Liver (tissue), 3 donors: ENCODE measurements around the gene ACAD9.

Source experiments
- ATF3 ChIP-seq: IDR thresholded peaks from 2 replicates; pipeline ENCODE4 v1.6.1; 2016; ENCODE audit warnings: antibody characterized with exemption
- FOXA1 ChIP-seq: IDR thresholded peaks from 2 replicates; pipeline ENCODE4 v1.6.1; 2016; ENCODE audit warnings: antibody characterized with exemption
- GABPA ChIP-seq, 2 donors: IDR thresholded peaks in 1 of 2; conservative IDR thresholded peaks in 1 of 2; 2 replicates each; pipeline ENCODE4 v1.6.1; 2016; ENCODE audit warnings: antibody characterized with exemption in 2 of 2, mild to moderate bottlenecking in 1 of 2, moderate library complexity in 1 of 2
- JUND ChIP-seq, 2 donors: IDR thresholded peaks; 2 replicates each; pipeline ENCODE4 v1.6.1; 2016; ENCODE audit warnings: antibody characterized with exemption in 2 of 2
- NR2F2 ChIP-seq: IDR thresholded peaks from 2 replicates; pipeline ENCODE4 v1.6.1; 2016; ENCODE audit warnings: antibody characterized with exemption
- YY1 ChIP-seq: IDR thresholded peaks from 2 replicates; pipeline ENCODE4 v1.6.1; 2016; ENCODE audit warnings: antibody characterized with exemption, mild to moderate bottlenecking
- TF ChIP-seq, protein P1 (sequence below): fragments of 150-350 bp; IDR thresholded peaks from 2 replicates; pipeline ENCODE4 v1.5.1; 2017; ENCODE audit warnings: improper control_type of control experiment, low read depth, low read length; ENCODE audit not compliant: missing input control
- TF ChIP-seq, protein P2 (sequence below): IDR thresholded peaks from 2 replicates; pipeline ENCODE4 v1.6.1; 2016; ENCODE audit warnings: antibody characterized with exemption
- donor health status: healthy.
- donor health status: healthy.

GRCh38 chr3:128855569-128855968, 23.9 kb upstream of the ACAD9 start:
- TF ChIP-seq GABPA (IDR thresholded peaks at IDR 0.05 in 1 of 2, conservative IDR thresholded peaks at IDR 0.05 in 1 of 2) (no peak), FOXA1 (no peak), ATF3 (no peak), NR2F2 (no peak), JUND (IDR thresholded peaks at IDR 0.05) (no peak), YY1 (no peak)
- TF ChIP-seq, protein P1, sequence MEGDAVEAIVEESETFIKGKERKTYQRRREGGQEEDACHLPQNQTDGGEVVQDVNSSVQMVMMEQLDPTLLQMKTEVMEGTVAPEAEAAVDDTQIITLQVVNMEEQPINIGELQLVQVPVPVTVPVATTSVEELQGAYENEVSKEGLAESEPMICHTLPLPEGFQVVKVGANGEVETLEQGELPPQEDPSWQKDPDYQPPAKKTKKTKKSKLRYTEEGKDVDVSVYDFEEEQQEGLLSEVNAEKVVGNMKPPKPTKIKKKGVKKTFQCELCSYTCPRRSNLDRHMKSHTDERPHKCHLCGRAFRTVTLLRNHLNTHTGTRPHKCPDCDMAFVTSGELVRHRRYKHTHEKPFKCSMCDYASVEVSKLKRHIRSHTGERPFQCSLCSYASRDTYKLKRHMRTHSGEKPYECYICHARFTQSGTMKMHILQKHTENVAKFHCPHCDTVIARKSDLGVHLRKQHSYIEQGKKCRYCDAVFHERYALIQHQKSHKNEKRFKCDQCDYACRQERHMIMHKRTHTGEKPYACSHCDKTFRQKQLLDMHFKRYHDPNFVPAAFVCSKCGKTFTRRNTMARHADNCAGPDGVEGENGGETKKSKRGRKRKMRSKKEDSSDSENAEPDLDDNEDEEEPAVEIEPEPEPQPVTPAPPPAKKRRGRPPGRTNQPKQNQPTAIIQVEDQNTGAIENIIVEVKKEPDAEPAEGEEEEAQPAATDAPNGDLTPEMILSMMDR: no peak
- TF ChIP-seq, protein P2, sequence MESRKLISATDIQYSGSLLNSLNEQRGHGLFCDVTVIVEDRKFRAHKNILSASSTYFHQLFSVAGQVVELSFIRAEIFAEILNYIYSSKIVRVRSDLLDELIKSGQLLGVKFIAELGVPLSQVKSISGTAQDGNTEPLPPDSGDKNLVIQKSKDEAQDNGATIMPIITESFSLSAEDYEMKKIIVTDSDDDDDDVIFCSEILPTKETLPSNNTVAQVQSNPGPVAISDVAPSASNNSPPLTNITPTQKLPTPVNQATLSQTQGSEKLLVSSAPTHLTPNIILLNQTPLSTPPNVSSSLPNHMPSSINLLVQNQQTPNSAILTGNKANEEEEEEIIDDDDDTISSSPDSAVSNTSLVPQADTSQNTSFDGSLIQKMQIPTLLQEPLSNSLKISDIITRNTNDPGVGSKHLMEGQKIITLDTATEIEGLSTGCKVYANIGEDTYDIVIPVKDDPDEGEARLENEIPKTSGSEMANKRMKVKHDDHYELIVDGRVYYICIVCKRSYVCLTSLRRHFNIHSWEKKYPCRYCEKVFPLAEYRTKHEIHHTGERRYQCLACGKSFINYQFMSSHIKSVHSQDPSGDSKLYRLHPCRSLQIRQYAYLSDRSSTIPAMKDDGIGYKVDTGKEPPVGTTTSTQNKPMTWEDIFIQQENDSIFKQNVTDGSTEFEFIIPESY: no peak
